NOMO-1 (cell line): ENCODE measurements around the gene UBR1.
"Not testable (repeated sequence)": the region's sequence is repeated elsewhere in the genome, so short reads cannot be mapped to it uniquely, and the experiment has no call there.

Experiments
- DNase-seq, 2 experiments: peaks; one replicate each; lab custom pipeline; 2025; ENCODE audit not compliant: unreplicated experiment in 2 of 2; lab: John Stamatoyannopoulos, UW

The UBR1 gene

DNA sequence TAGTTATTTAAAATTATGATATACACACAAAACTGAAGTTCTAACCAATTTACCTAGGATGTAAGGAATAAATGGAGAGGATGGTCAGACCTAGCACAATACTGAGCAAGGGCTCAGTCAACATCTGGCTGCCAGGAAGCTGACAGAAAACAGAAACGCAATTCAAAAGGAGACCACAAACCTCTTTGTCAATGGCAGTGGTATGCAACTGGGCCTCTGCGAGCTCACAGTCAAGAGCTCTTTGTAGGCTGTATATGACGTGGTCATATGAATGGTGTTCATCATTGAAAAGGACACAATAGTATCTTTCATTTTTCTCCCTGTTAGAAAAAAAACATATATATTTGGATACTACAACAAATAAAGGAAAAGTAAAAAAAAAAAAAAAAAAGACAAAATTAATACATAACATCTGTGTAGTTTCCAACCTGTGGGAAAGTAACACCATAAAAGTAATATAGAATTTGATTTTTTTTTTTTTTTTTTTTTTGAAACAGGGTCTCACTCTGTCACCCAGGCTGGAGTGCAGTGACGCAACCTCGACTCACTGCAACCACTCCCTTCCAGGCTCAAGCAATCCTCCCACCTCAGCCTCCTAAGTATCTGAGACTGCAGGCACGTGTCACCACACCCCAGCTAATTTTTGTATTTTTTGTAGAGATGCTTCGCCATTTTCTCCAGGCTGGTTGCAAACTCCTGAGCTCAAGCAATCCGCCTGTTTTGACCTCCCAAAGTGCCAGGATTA is 37.9 kb downstream of the UBR1 start:
- DNase-seq = no peak

- DNase-seq = no peak
Measured at GRCh38 chr15:43056696-43057095, 49.1 kb downstream of the UBR1 start.

- DNase-seq = no peak
Measured at GRCh38 chr15:43052860-43053259, 53.0 kb downstream of the UBR1 start.

GRCh38 chr15:43048935-43049334 is 56.9 kb downstream of the UBR1 start:
- DNase-seq = no peak

- DNase-seq = no peak
Measured at GRCh38 chr15:43046484-43046883, 59.4 kb downstream of the UBR1 start.

DNA sequence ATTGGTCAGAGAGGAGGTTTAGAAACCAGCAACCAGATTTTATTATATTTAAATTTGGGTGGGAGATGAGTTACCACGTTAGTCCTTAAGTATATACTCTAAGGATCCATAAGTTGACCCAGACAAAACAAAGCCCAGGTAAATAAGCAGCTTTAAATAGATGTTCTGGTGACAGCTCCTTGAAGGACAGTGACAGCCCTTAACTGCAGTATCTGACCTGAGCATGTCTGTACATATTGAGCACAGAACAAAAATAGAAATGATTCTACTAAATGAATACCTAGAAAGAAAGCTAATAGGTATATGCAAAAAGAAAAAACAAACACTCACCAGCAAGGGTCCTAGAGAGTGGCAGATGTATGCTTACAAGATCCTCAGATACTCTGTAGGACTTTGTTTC is 63.0 kb downstream of the UBR1 start:
- no peak for DNase-seq

DNA sequence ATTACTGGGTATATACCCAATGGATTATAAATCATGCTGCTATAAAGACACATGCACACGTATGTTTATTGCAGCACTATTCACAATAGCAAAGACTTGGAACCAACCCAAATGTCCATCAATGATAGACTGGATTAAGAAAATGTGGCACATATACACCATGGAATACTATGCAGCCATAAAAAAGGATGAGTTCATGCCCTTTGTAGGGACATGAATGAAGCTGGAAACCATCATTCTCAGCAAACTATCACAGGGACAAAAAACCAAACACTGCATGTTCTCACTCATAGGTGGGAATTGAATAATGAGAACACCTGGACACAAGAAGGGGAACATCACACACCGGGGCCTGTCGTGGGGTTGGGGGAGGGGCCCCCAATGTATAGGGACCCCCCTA is 64.8 kb downstream of the UBR1 start:
- DNase-seq = not testable (repeated sequence)

DNA sequence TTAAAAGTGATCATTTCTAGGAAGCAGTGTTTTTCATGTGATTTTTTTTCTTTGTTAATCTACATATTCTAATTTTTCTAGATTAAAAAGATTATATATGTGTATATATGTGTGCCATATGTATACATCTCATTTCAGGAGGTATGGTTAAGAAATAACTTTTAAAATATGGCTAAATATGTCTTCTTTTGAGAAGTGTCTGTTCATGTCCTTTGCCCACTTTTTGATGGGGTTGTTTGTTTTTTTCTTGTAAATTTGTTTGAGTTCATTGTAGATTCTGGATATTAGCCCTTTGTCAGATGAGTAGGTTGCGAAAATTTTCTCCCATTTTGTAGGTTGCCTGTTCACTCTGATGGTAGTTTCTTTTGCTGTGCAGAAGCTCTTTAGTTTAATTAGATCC is 70.6 kb downstream of the UBR1 start:
- not testable (repeated sequence) for DNase-seq

- peak in 1 of 2 experiments; percentile 17 for DNase-seq
Measured at GRCh38 chr15:43029476-43029875, 76.4 kb downstream of the UBR1 start.

DNA sequence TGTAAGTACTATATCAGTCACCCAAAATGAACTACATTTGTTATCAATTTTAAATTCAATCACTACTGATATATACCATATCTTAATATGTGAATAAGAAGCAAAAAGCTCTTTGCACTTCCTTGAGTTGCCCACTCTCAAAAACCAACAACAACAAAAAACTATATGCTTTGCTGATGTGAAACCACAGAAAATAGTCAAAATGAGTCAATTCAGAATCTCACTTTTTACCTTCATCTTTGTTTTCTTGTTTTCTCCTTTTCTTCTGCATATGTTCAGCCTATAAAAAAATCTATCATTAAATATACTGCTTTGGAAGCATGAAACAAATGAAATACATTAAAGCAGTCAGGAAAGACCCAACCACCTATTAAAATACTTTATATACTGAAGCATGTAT is 80.7 kb downstream of the UBR1 start:
- no peak for DNase-seq

- not testable (repeated sequence) for DNase-seq
Measured at GRCh38 chr15:43014671-43015070, 91.2 kb downstream of the UBR1 start.

GRCh38 chr15:43009206-43009605 is 96.6 kb downstream of the UBR1 start:
- DNase-seq = no peak

DNA sequence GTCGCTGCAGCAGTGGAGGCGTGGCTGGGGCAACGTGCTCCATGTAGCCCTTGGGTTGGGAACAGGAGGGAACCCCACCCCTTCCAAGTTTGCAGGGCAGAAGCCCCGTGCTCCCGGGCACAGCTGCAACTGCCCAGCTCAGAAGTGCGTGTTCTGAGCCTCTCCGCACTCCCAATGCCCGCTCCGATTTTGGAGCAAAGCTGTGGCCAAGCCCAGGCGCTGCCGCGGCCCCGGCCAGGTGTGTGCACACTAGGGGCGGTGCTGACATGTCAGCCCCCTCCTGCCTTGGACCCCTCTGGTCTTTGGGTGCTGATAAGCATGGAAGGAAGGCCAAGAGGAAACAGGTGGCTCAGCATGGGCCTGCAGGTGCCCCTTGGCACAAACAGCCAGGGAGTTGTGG is 97.7 kb downstream of the UBR1 start:
- no peak for DNase-seq

DNA sequence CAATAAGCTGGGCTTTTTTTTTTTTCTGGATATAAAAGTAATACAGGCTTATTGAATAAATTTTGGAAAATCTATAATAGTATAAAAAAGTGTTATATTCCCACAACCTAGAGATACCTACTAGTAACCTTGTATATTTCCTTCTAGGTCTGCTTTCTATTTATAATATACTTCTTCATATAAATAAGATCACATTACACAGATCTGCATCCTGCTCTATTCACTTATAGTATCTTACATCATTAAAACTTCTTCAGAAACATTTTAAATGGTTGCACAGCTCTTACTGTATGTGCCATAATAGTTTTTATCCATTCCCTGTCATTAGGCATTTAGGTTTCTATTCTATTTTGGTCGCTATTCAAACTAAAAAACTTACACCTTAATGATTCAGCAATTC is 98.3 kb downstream of the UBR1 start:
- no peak for DNase-seq

DNA sequence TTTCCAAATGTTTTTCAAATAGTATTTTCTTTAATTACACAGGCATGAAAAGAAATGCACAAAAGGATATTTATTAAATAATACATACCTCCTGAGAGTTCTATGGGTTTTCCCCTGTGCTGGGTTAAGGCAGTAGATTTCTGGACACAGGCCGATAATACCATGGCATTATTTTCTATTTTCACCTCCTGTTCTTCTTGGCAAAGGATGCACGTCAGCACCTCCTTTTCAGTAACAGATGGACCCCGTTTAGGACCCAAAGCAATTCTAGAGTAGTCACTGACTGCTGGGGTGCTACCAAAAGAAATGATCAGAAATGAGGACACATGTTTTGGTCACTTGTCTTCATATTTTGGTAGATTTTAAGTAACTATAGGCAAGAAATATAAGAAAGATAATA is 98.8 kb downstream of the UBR1 start:
- DNase-seq = no peak

DNA sequence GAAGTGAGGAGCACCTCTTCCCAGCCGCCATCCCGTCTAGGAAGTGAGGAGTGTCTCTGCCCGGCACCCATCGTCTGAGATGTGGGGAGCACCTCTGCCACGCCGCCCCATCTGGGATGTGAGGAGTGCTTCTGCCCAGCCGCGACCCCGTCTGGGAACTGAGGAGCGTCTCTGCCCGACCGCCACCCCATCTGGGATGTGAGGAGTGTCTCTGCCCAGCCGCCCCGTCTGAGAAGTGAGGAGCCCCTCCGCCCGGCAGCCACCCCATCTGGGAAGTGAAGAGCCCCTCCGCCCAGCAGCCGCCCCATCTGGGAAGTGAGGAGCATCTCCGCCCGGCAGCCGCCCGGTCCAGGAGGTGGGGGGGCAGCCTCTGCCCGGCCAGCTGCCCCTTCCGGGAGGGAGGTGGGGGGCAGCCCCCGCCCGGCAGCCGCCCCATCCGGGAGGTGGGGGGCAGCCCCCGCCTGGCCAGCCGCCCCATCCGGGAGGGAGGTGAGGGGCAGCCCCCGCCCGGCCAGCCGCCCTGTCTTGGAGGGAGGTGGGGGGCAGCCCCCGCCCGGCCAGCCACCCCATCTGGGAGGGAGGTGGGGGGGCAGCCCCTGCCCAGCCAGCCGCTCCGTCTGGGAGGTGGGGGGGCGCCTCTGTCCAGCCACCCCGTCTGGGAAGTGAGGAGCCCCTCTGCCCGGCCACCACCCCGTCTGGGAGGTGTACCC is 100.8 kb downstream of the UBR1 start:
- DNase-seq = not testable (repeated sequence)

- no peak for DNase-seq
Measured at GRCh38 chr15:42999201-42999779, 106.5 kb downstream of the UBR1 start.

DNA sequence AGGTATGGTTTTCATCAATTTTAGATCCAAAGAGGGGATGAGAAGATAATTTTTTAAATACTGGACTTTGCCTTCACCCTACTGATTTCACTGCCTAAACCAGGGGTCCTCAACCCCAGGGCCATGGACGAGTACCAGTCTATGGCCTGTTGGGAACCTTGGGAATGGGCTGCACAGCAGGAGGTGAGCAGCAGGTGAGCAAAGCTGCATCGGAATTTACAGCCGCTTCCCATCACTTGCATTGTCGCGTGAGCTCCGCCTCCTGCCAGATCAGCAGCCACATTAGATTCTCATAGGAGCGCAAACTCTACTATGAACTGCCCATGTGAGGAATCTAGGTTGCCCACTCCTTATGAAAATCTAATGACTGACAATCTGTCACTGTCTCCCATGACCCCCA is 109.0 kb downstream of the UBR1 start:
- no peak for DNase-seq

DNA sequence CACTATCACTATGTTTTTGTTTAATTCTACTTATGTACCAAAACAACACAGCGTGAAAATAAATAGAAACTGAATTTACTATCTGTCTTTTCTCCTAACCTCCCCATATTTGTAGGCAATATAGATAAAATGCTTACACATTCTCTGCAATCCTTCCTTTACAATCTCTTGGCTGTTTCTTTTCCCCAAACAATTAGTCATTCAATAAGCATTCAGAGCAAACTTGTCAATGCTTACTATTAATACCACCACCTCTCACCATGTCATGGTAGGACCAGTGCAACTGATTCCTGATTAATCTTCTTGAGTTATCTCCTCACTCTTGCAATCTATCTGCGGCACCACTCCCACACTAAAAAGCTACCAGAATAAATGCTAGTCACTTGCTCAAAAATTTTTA is 111.3 kb downstream of the UBR1 start:
- DNase-seq = no peak

DNA sequence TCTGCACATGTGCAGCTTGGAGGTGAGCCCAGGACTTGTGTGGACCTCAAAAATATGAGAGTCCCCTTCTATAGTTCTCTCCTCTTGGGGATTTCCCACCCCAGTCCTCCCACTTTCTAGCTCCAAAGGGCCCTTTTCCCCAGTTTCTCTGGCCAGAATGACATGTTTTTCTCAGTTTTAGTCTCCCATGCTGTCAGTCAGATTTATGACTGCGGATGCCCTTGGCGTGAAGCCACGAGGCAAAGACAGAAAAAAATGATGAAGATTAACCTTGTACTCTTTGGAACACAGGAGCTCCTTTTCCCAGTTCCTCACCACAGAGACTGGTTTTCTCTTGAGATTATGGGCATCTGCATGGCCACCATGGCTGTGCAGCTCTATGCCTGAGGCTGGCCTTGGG is 113.2 kb downstream of the UBR1 start:
- DNase-seq = no peak

DNA sequence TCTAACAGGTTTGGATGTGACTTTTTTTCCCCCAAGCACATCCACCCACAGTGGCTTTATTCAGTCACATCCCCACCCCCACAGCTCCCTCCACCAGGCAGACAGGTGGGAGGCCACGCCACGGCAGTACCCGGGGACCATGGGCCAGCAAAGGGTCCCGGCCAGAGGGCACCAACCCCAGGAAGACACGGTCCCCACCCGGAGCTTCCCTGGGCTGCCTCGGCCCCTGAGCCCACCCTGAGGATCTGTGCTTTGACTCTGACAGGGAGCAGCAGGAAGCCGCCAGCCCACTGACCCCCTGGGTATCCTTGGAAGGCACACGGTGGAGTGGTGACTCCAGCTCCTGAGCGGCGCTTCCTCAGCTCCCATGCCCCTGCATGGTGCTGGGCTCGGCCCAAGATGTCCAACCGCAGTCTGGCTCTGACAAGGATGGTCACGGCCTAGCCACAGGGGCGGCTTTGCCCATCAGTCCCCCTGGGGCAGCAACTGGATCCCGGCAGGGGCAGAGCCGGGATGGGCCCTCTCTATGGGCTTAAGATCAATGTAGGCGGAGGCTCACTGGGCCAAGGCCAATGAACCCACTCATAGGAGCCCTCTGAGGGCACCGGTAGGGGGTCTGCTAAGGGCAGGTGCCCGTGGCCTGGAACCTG is 119.0 kb downstream of the UBR1 start:
- no peak for DNase-seq
